Nephron (organoid): Measurements from ENCODE around the gene STX18.

ENCODE experiments used
- H3K27ac Mint-ChIP-seq, 3 experiments: 2 replicates each; pipeline ENCODE4 v1.8.0; 2020; ENCODE audit warnings: mixed read lengths in 3 of 3, mild to moderate bottlenecking in 2 of 3, moderate library complexity in 1 of 3
- H3K27me3 Mint-ChIP-seq: 2 replicates; pipeline ENCODE4 v1.8.0; 2021; ENCODE audit warnings: low read depth, mild to moderate bottlenecking, moderate library complexity, mixed read lengths
- H3K36me3 Mint-ChIP-seq: 2 replicates; pipeline ENCODE4 v1.8.0; 2020; ENCODE audit warnings: low read depth, mixed read lengths
- H3K4me1 Mint-ChIP-seq: 2 replicates; pipeline ENCODE4 v1.8.0; 2020; ENCODE audit warnings: mixed read lengths
- H3K4me3 Mint-ChIP-seq, 3 experiments: 2 replicates each; pipeline ENCODE4 v1.8.0; 2020; ENCODE audit warnings: mild to moderate bottlenecking in 3 of 3, mixed read lengths in 3 of 3, moderate library complexity in 2 of 3
- H3K9me3 Mint-ChIP-seq: 2 replicates; pipeline ENCODE4 v1.8.0; 2020; ENCODE audit warnings: mixed read lengths
- CTCF ChIP-seq, 3 experiments: fragments of 200-600 bp; sonication (generic); IDR thresholded peaks; one replicate each; pipeline ENCODE4 v1.5.0; 2021; ENCODE audit warnings: antibody characterized with exemption in 3 of 3; ENCODE audit not compliant: unreplicated experiment in 3 of 3

The STX18 gene

GRCh38 chr4:4438891-4439290, 103.0 kb downstream of the STX18 start:
- peaks cover 10% of the 10 kb centered on the region for H3K36me3 Mint-ChIP-seq
- H3K4me1 Mint-ChIP-seq = no peaks in the 10 kb centered on the region
- no peak for TF ChIP-seq CTCF (IDR thresholded peaks at IDR 0.05; ENCODE audit: unreplicated experiment in 3 of 3)
- H3K4me3 Mint-ChIP-seq = no peak overlapping the region
- no peaks in the 10 kb centered on the region for H3K27me3 Mint-ChIP-seq
- H3K9me3 Mint-ChIP-seq = no peaks in the 10 kb centered on the region
- no peak overlapping the region for H3K27ac Mint-ChIP-seq

GRCh38 chr4:4437798-4438470, 103.9 kb downstream of the STX18 start:
- no peak for TF ChIP-seq CTCF (IDR thresholded peaks at IDR 0.05; ENCODE audit: unreplicated experiment in 3 of 3)
- Mint-ChIP-seq H3K36me3 (peaks cover 13% of the 10 kb centered on the region), H3K27me3 (no peaks in the 10 kb centered on the region), H3K27ac (no peak overlapping the region), H3K4me1 (no peaks in the 10 kb centered on the region), H3K9me3 (no peaks in the 10 kb centered on the region), H3K4me3 (no peak overlapping the region)

- H3K4me1 Mint-ChIP-seq = no peaks in the 10 kb centered on the region
- H3K4me3 Mint-ChIP-seq = no peak overlapping the region
- H3K36me3 Mint-ChIP-seq = peaks cover 15% of the 10 kb centered on the region
- H3K9me3 Mint-ChIP-seq = no peaks in the 10 kb centered on the region
- no peak overlapping the region for H3K27ac Mint-ChIP-seq
- H3K27me3 Mint-ChIP-seq = no peaks in the 10 kb centered on the region
- no peak for TF ChIP-seq CTCF (IDR thresholded peaks at IDR 0.05; ENCODE audit: unreplicated experiment in 3 of 3)
Measured at GRCh38 chr4:4436244-4436823, 105.5 kb downstream of the STX18 start.

GRCh38 chr4:4433941-4434340, 107.9 kb downstream of the STX18 start:
- Mint-ChIP-seq H3K36me3 (peaks cover 20% of the 10 kb centered on the region), H3K27me3 (no peaks in the 10 kb centered on the region), H3K4me1 (no peaks in the 10 kb centered on the region), H3K4me3 (no peak overlapping the region), H3K27ac (no peak overlapping the region), H3K9me3 (no peaks in the 10 kb centered on the region)
- TF ChIP-seq CTCF (IDR thresholded peaks at IDR 0.05; ENCODE audit: unreplicated experiment in 3 of 3) = no peak

GRCh38 chr4:4432341-4433125, 109.3 kb downstream of the STX18 start:
- H3K36me3 Mint-ChIP-seq = peaks cover 21% of the 10 kb centered on the region
- TF ChIP-seq CTCF (IDR thresholded peaks at IDR 0.05; ENCODE audit: unreplicated experiment in 3 of 3) = no peak
- H3K27me3 Mint-ChIP-seq = no peaks in the 10 kb centered on the region
- no peak overlapping the region for H3K27ac Mint-ChIP-seq
- no peaks in the 10 kb centered on the region for H3K4me1 Mint-ChIP-seq
- no peaks in the 10 kb centered on the region for H3K9me3 Mint-ChIP-seq
- no peak overlapping the region for H3K4me3 Mint-ChIP-seq
